Measurements from ENCODE around the gene LDLRAD4.

- TF ChIP-seq, protein P1, sequence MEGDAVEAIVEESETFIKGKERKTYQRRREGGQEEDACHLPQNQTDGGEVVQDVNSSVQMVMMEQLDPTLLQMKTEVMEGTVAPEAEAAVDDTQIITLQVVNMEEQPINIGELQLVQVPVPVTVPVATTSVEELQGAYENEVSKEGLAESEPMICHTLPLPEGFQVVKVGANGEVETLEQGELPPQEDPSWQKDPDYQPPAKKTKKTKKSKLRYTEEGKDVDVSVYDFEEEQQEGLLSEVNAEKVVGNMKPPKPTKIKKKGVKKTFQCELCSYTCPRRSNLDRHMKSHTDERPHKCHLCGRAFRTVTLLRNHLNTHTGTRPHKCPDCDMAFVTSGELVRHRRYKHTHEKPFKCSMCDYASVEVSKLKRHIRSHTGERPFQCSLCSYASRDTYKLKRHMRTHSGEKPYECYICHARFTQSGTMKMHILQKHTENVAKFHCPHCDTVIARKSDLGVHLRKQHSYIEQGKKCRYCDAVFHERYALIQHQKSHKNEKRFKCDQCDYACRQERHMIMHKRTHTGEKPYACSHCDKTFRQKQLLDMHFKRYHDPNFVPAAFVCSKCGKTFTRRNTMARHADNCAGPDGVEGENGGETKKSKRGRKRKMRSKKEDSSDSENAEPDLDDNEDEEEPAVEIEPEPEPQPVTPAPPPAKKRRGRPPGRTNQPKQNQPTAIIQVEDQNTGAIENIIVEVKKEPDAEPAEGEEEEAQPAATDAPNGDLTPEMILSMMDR (IDR thresholded peaks at IDR 0.05; ENCODE audit: insufficient read depth, low read length, poor library complexity, severe bottlenecking), result no peak
- TF ChIP-seq EZH2phosphoT487 (conservative IDR thresholded peaks at IDR 0.05; ENCODE audit: low read length), result no peak
These were observed 426.5 kb downstream of the LDLRAD4 start for GRCh38 chr18:13645093-13645492.

Data from SU-DHL-6 (cell line).